B cell (primary cell): Measurements from ENCODE around the gene FAM107A. TPM values are rescaled to one million over a fixed set of nuclear protein-coding genes. Genes with fewer than 3 reads are reported as not detected.

Experiments used
- ATAC-seq: fragments of 200-7000 bp; cut with Tn5 transposase; one replicate; pipeline ENCODE4 v1.10.0; 2021; ENCODE audit warnings: low read depth, mild to moderate bottlenecking, moderate number of reproducible peaks, moderate library complexity
- CTCF ChIA-PET: fragments of 350-600 bp; sonication (Branson Sonifier 250); formaldehyde crosslinking; loops from one replicate; lab custom pipeline; 2021; ENCODE audit warnings: antibody characterized with exemption, inconsistent platforms; lab: Charles Lee
- POLR2A ChIA-PET: fragments of 350-600 bp; sonication (Branson Sonifier 250); formaldehyde crosslinking; loops from one replicate; lab custom pipeline; 2021; ENCODE audit warnings: antibody characterized with exemption; lab: Charles Lee
- DNase-seq: peaks from one replicate; pipeline ENCODE4 v3.0.0; 2013
- H2AFZ ChIP-seq: 2 replicates; pipeline ENCODE4 v1.6.1; 2012; ENCODE audit warnings: mild to moderate bottlenecking, low read depth, low read length; ENCODE audit not compliant: insufficient read depth, poor library complexity, severe bottlenecking
- H3K27ac ChIP-seq, 2 donors: 1 replicate in 1 of 2; 2 replicates in 1 of 2; pipeline ENCODE4 v1.5.1; 2012 to 2013; ENCODE audit warnings: low read length in 2 of 2, mild to moderate bottlenecking in 2 of 2, moderate library complexity in 1 of 2
- H3K27me3 ChIP-seq, 4 experiments: fragments of 200-600 bp in 1 of 4; sonication (generic) in 1 of 4; replicated peaks in 1 of 4; 1 replicate in 2 of 4; 2 replicates in 2 of 4; pipeline versions ENCODE4 v1.6.1 to v1.7.0; 2013 to 2016; ENCODE audit warnings: low read length in 3 of 4, mild to moderate bottlenecking in 2 of 4, mixed read lengths in 1 of 4, moderate library complexity in 1 of 4; ENCODE audit not compliant: insufficient read depth in 4 of 4, control insufficient read depth in 3 of 4; ENCODE audit errors: control extremely low read depth in 1 of 4
- H3K36me3 ChIP-seq, 2 experiments: replicated peaks in 1 of 2; 1 replicate in 1 of 2; 2 replicates in 1 of 2; pipeline versions ENCODE4 v1.6.1 to v1.7.1; 2013; ENCODE audit warnings: low read length in 1 of 2; ENCODE audit not compliant: insufficient read depth in 2 of 2, control insufficient read depth in 1 of 2; ENCODE audit errors: control extremely low read depth in 1 of 2, extremely low read depth in 1 of 2
- H3K4me1 ChIP-seq, 2 donors: fragments of 200-600 bp in 1 of 2; sonication (generic) in 1 of 2; 1 replicate in 1 of 2; 2 replicates in 1 of 2; pipeline versions ENCODE4 v1.5.1 to v1.6.1; 2013 to 2017; ENCODE audit warnings: low read length in 2 of 2; ENCODE audit not compliant: control insufficient read depth in 2 of 2, insufficient read depth in 2 of 2
- H3K4me2 ChIP-seq: replicated peaks from 2 replicates; pipeline ENCODE3; 2012; ENCODE audit warnings: mild to moderate bottlenecking, low read depth, low read length; ENCODE audit not compliant: poor library complexity, severe bottlenecking
- H3K4me3 ChIP-seq, 5 experiments: fragments of 200-600 bp in 1 of 5; sonication (generic) in 1 of 5; 1 replicate in 3 of 5; 2 replicates in 2 of 5; pipeline versions ENCODE4 v1.5.1 to v1.7.0; 2011 to 2016; ENCODE audit warnings: low read length in 4 of 5, mild to moderate bottlenecking in 4 of 5, low read depth in 2 of 5, control low read depth in 1 of 5, moderate library complexity in 1 of 5; ENCODE audit not compliant: insufficient read depth in 1 of 5; ENCODE audit errors: control extremely low read depth in 1 of 5, extremely low read depth in 1 of 5
- H3K79me2 ChIP-seq: fragments of 200-600 bp; sonication (generic); one replicate; pipeline ENCODE4 v1.6.0; 2016; ENCODE audit warnings: low read length; ENCODE audit not compliant: control insufficient read depth, insufficient read depth
- H3K9ac ChIP-seq: fragments of 200-600 bp; sonication (generic); 2 replicates; pipeline ENCODE4 v1.6.1; 2017; ENCODE audit warnings: mild to moderate bottlenecking, low read length, moderate library complexity
- H3K9me3 ChIP-seq, 3 donors: one replicate each; pipeline versions ENCODE4 v1.6.1 to v1.7.1; 2013; ENCODE audit warnings: low read length in 2 of 3; ENCODE audit not compliant: control insufficient read depth in 2 of 3, insufficient read depth in 1 of 3; ENCODE audit errors: control extremely low read depth in 1 of 3
- H4K20me1 ChIP-seq: 2 replicates; pipeline ENCODE4 v1.6.0; 2012; ENCODE audit warnings: mild to moderate bottlenecking, low read length; ENCODE audit not compliant: insufficient read depth, control insufficient read depth, poor library complexity, severe bottlenecking
- H3K27ac Mint-ChIP-seq: one replicate; pipeline ENCODE4 v1.8.0; 2021; ENCODE audit warnings: mixed read lengths
- H3K27me3 Mint-ChIP-seq: one replicate; pipeline ENCODE4 v1.8.0; 2021; ENCODE audit warnings: mixed read lengths
- H3K4me1 Mint-ChIP-seq: one replicate; pipeline ENCODE4 v1.8.0; 2021; ENCODE audit warnings: mixed read lengths
- H3K4me3 Mint-ChIP-seq: one replicate; pipeline ENCODE4 v1.8.0; 2021; ENCODE audit warnings: mixed read lengths
- H3K9me3 Mint-ChIP-seq: one replicate; pipeline ENCODE4 v1.8.0; 2022; ENCODE audit warnings: mixed read lengths; ENCODE audit not compliant: insufficient read depth
- CTCF ChIP-seq: fragments of 200-600 bp; IDR thresholded peaks from one replicate; pipeline ENCODE4 v1.8.0; 2022; ENCODE audit warnings: antibody characterized with exemption, mild to moderate bottlenecking
- EZH2 ChIP-seq: IDR thresholded peaks from 2 replicates; pipeline ENCODE4 v1.6.1; 2012; ENCODE audit warnings: borderline replicate concordance, low read depth, mild to moderate bottlenecking, moderate library complexity, low read length; ENCODE audit not compliant: insufficient read depth, poor library complexity, severe bottlenecking
- WGBS: methylation state at CpG from one replicate; pipeline ENCODE4 v1.1.5; 2013; ENCODE audit warnings: missing lambda C conversion rate; ENCODE audit not compliant: insufficient coverage; 5-methylcytosine and 5-hydroxymethylcytosine counted together
- intact Hi-C: fragments of 100-400 bp; cut with micrococcal nuclease; formaldehyde crosslinking; loops from one replicate; pipeline ENCODE4 v1.10.0; 2022
- polyA plus RNA-seq: library from polyadenylated mRNA; depleted of rRNA; stranded (reverse); fragments of >200 nt; gene quantifications from 2 replicates; pipeline ENCODE4 v1.2.3, GENCODE V29; 2012
- total RNA-seq, 2 donors: library from RNA; stranded (reverse); fragments of 120-200 nt in 1 of 2; gene quantifications; 1 replicate in 1 of 2; 2 replicates in 1 of 2; pipeline versions ENCODE4 v1.2.3 to v1.2.4, GENCODE V29; 2013 to 2022

The FAM107A gene
- total and polyA plus RNA-seq, 2 donors (not counting 1 experiment from before 2014, with no cell fraction given) = not detected

- Histone ChIP-seq H3K36me3 (no peaks in the 10 kb centered on the region), H3K4me3 (no peak overlapping the region), H3K9ac (no peak overlapping the region), H3K9me3 (no peaks in the 10 kb centered on the region), H3K27me3 (peaks cover 0 to 6% (median 0%) of the 10 kb centered on the region in 4 experiments), H3K4me2 (no peak overlapping the region), H3K4me1 (no peaks in the 10 kb centered on the region), H3K27ac (no peak overlapping the region), H4K20me1 (no peaks in the 10 kb centered on the region), H3K79me2 (no peaks in the 10 kb centered on the region), H2AFZ (no peak overlapping the region)
- DNase-seq (no peak), ATAC-seq (no peak)
- ChIA-PET CTCF (interaction anchor here (0.9 kb wide), 1 partner anchor 8 kb away, joined by 4 read pairs; no protein-coding TSS in a partner anchor), POLR2A (no interaction called here)
- no peak overlapping the region for H3K27ac Mint-ChIP-seq
- H3K4me1 Mint-ChIP-seq = peaks cover 3% of the 10 kb centered on the region
- peaks cover 16% of the 10 kb centered on the region for H3K27me3 Mint-ChIP-seq
- intact Hi-C loops = no loop called here
- TF ChIP-seq EZH2 (no peak), CTCF (no peak)
- no peak overlapping the region for H3K4me3 Mint-ChIP-seq
- H3K9me3 Mint-ChIP-seq = no peaks in the 10 kb centered on the region
- 100% methylated on average over 3 of the region's 6 CpGs for WGBS
Measured at GRCh38 chr3:58576716-58577115, 475 bp downstream of the FAM107A start.

- Histone ChIP-seq H3K27ac (no peak overlapping the region), H3K4me2 (no peak overlapping the region), H3K79me2 (no peaks in the 10 kb centered on the region), H3K9me3 (no peaks in the 10 kb centered on the region), H2AFZ (no peak overlapping the region), H3K4me1 (no peaks in the 10 kb centered on the region), H3K4me3 (no peak overlapping the region), H3K27me3 (peaks cover 0 to 6% (median 0%) of the 10 kb centered on the region in 4 experiments), H3K9ac (no peak overlapping the region), H4K20me1 (no peaks in the 10 kb centered on the region), H3K36me3 (no peaks in the 10 kb centered on the region)
- 53% methylated on average over 8 of the region's 8 CpGs for WGBS
- intact Hi-C loops = no loop called here
- Mint-ChIP-seq H3K9me3 (no peaks in the 10 kb centered on the region), H3K4me3 (no peak overlapping the region), H3K27me3 (peaks cover 16% of the 10 kb centered on the region), H3K27ac (no peak overlapping the region), H3K4me1 (no peaks in the 10 kb centered on the region)
- ATAC-seq (no peak), DNase-seq (no peak)
- no peak for TF ChIP-seq CTCF
- TF ChIP-seq EZH2 = no peak
- POLR2A ChIA-PET = no interaction called here
- CTCF ChIA-PET = interaction anchor here (0.9 to 1.3 kb wide), 2 partner anchors 8 to 9 kb away, joined by 3 to 4 read pairs; no protein-coding TSS in a partner anchor
Measured at GRCh38 chr3:58575971-58576652, 1.1 kb downstream of the FAM107A start.
